Measurements from ENCODE around the gene TMSB4Y. TPM values are rescaled to one million over a fixed set of nuclear protein-coding genes. Genes with fewer than 3 reads are reported as not detected.

Gene TMSB4Y
- 16.7 TPM for total RNA-seq

GRCh38 chrY:13703568-13703968 lies at the start of gene TMSB4Y:
TSS of gene TMSB4Y (plus strand) at chrY:13703899.
- FAIRE-seq: no peak
- peak in 1 of 2 donors; percentile 41 for DNase-seq (ENCODE audit: low spot score in 2 of 2)

GRCh38 chrY:13664162-13664561 lies 39.5 kb upstream of the TMSB4Y start:
- no peak for DNase-seq (ENCODE audit: low spot score in 2 of 2)
- FAIRE-seq: no peak

- FAIRE-seq (no peak), DNase-seq (ENCODE audit: low spot score in 2 of 2) (no peak)
These were observed 32.6 kb upstream of the TMSB4Y start for GRCh38 chrY:13671122-13671521.

GRCh38 chrY:13702276-13702675 lies 1.4 kb upstream of the TMSB4Y start:
- no peak for FAIRE-seq
- no peak for DNase-seq (ENCODE audit: low spot score in 2 of 2)

GRCh38 chrY:13704121-13704930 lies 627 bp downstream of the TMSB4Y start:
- peak in 1 of 2 donors; percentile 14 for DNase-seq (ENCODE audit: low spot score in 2 of 2)
- FAIRE-seq: no peak

GRCh38 chrY:13705197-13705596 lies 1.5 kb downstream of the TMSB4Y start:
- FAIRE-seq (no peak), DNase-seq (ENCODE audit: low spot score in 2 of 2) (no peak)

GRCh38 chrY:13708038-13708437 lies 4.3 kb downstream of the TMSB4Y start:
- FAIRE-seq (no peak), DNase-seq (ENCODE audit: low spot score in 2 of 2) (no peak)

- FAIRE-seq: no peak
These were observed 15.3 kb downstream of the TMSB4Y start for GRCh38 chrY:13718996-13719395.

GRCh38 chrY:13729517-13729916 lies 25.8 kb downstream of the TMSB4Y start:
- DNase-seq (ENCODE audit: low spot score in 2 of 2): no peak
- FAIRE-seq: no peak

More at GRCh38 chrY:13718996-13719395, 15.3 kb downstream of the TMSB4Y start:
- no peak for DNase-seq (ENCODE audit: low spot score in 2 of 2)

- DNase-seq (ENCODE audit: low spot score in 2 of 2) (no peak), FAIRE-seq (no peak)
These were observed 34.9 kb downstream of the TMSB4Y start for GRCh38 chrY:13738618-13739017.

- FAIRE-seq (no peak), DNase-seq (ENCODE audit: low spot score in 2 of 2) (no peak)
These were observed 47.8 kb downstream of the TMSB4Y start for GRCh38 chrY:13751289-13752071.

- no peak for DNase-seq (ENCODE audit: low spot score in 2 of 2)
- no peak for FAIRE-seq
These were observed 51.0 kb downstream of the TMSB4Y start for GRCh38 chrY:13754661-13755060.

Other genes starting within 250 kb of the TMSB4Y start
- gene UTY, start 223.9 kb upstream of the TMSB4Y start, total RNA-seq: 25.3 TPM